GM18505 (cell line): ENCODE data around the gene CYP51A1.
"Not testable (repeated sequence)": the region's sequence is repeated elsewhere in the genome, so short reads cannot be mapped to it uniquely, and the experiment has no call there.

Source experiments
- ATAC-seq: cut with Tn5 transposase; IDR thresholded peaks from one replicate; pipeline ENCODE4 v1.9.1; 2021; ENCODE audit not compliant: unreplicated experiment
- POLR2A ChIP-seq: IDR thresholded peaks from 4 replicates; pipeline ENCODE4 v1.6.1; 2011; ENCODE audit warnings: borderline replicate concordance; ENCODE audit not compliant: insufficient read depth, insufficient read length; ENCODE audit errors: extremely low read depth

Gene CYP51A1

GRCh38 chr7:92137557-92137956 lies 3.3 kb upstream of the CYP51A1 start:
- TF ChIP-seq POLR2A, result no peak
- ATAC-seq, result no peak

- TF ChIP-seq POLR2A, result no peak
- no peak for ATAC-seq
These were observed 994 bp upstream of the CYP51A1 start for GRCh38 chr7:92135052-92135889.

DNA sequence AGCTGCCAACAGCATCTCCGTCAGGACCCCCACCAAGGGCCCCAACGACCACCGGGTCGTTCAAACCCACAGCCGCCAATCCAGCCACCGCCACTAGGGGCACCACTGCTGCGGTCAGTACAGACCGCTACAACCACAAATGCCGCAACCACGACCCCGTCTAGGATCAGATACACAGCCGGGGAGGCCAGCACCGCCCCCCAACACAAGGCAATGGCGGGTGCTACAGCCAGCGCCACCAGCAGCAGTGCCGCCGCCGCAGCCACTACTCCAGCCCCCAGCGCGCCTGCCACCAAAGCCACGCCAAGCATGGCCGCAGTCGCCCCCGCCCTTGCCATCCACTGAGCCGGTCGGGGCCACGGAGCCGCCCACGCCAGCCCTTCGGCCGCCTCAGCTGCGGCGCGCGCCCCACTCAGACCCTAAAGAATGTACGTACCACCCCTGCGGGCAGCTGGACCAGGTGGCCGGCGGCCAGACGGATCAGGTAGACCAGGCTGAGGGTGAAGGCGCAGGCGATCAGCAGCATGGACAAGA lies 473 bp downstream of the CYP51A1 start:
- TF ChIP-seq POLR2A, result no peak
- ATAC-seq, result peak; percentile 36

DNA sequence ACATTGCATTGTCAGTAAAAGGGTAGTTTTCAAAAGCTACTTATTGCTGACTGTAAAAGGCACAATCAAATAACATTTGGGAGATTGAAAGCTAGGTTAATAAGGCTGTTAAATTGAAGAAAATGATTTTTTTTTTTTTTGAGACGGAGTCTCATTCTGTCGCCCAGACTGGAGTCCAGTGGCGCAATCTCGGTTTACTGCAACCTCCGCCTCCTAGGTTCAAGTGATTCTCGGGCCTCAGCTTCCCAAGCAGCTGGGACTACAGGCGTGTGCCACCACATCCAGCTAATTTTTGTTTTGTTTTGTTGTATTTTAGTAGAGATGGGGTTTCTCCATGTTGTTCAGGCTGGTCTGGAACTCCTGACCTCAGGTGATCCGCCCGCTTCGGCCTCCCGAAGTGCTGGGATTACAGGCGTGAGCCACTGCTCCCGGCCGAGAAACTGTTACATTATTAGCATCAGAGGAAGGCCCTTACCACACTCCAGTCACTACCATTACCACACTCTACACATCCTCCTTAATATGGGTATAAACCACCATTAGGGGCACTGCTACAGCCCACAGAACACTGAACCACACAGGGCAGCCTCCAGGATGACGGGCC lies 1.0 kb downstream of the CYP51A1 start:
- peak; percentile 25 for ATAC-seq
- no peak for TF ChIP-seq POLR2A

GRCh38 chr7:92131764-92132330 lies 2.4 kb downstream of the CYP51A1 start:
- no peak for TF ChIP-seq POLR2A
- no peak for ATAC-seq

GRCh38 chr7:92131093-92131492 lies 3.2 kb downstream of the CYP51A1 start:
- no peak for ATAC-seq
- TF ChIP-seq POLR2A, result no peak

- ATAC-seq, result no peak
- TF ChIP-seq POLR2A, result no peak
These were observed 12.6 kb downstream of the CYP51A1 start for GRCh38 chr7:92121681-92122080.

DNA sequence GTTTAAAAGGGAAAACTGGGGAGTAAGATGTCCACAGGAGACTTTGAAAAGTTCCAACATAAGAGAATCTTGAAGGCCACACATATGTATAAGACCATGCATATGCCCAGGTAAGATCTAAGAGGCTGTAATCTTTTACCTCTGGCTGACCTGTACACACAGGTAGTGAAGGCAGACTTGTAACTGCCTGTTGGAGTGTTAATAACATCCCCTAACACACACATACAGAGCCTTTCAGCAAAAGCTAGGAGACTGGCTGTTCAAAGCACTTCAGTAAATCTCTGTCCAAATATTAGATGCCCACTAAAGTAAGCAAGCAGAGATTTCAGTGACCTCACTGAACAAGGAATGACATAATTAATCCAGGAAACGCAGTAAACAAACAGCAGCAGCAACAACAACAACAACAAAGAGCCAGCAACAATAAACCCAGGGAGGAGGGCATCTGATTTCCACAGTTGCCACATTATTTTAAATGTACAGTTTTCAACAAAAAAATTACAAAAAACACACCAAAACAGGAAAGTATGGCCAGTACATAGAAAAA lies 15.0 kb downstream of the CYP51A1 start:
- TF ChIP-seq POLR2A, result no peak
- no peak for ATAC-seq

- ATAC-seq, result no peak
- TF ChIP-seq POLR2A, result no peak
These were observed 17.3 kb downstream of the CYP51A1 start for GRCh38 chr7:92116949-92117348.

- no peak for TF ChIP-seq POLR2A
- ATAC-seq, result no peak
These were observed 18.5 kb downstream of the CYP51A1 start for GRCh38 chr7:92115821-92116220.

DNA sequence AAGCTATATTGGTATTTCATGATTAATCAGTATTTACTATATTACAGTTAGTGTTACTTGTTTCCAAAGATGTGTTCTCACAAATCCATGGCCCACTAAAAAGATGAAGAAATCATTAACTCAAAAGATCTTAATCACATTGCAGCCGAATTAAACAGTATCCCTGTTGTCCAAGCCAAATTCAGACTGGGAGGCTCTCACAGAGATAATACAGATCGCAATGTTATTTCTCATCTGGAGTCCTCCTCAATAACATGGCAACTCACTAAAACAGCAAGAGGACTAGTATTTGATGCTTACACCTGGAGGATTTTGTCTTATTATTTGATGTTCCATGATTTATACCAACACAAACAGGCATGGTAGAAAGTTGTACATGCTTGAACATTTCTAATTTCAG lies 23.4 kb downstream of the CYP51A1 start:
- TF ChIP-seq POLR2A, result no peak
- no peak for ATAC-seq

DNA sequence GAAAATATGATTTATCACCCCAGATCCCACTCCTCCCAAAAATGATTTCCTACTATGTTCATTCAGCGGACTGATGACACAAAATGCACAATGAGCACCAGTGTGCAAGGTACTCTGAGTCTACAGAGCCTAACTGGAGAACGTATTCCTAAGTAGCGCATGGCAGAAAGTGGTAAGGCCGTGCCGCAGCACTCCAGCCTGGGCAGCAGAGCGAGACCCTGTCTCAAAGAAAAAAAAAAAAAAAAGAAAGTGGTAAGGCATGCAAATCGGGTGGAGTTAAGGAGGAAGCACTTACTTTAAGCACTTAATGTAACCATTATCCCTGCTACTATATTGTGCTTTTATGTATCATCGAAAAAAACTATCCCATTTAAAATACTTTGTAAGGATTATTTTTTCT lies 25.5 kb downstream of the CYP51A1 start:
- no peak for TF ChIP-seq POLR2A
- no peak for ATAC-seq

- not testable (repeated sequence) for ATAC-seq
These were observed 31.4 kb downstream of the CYP51A1 start for GRCh38 chr7:92102862-92103261.
